ENCODE results near the gene PRR29.
A peak's percentile ranks its signal among the peaks of the same experiment; 100 is the strongest.

The PRR29 gene

DNA sequence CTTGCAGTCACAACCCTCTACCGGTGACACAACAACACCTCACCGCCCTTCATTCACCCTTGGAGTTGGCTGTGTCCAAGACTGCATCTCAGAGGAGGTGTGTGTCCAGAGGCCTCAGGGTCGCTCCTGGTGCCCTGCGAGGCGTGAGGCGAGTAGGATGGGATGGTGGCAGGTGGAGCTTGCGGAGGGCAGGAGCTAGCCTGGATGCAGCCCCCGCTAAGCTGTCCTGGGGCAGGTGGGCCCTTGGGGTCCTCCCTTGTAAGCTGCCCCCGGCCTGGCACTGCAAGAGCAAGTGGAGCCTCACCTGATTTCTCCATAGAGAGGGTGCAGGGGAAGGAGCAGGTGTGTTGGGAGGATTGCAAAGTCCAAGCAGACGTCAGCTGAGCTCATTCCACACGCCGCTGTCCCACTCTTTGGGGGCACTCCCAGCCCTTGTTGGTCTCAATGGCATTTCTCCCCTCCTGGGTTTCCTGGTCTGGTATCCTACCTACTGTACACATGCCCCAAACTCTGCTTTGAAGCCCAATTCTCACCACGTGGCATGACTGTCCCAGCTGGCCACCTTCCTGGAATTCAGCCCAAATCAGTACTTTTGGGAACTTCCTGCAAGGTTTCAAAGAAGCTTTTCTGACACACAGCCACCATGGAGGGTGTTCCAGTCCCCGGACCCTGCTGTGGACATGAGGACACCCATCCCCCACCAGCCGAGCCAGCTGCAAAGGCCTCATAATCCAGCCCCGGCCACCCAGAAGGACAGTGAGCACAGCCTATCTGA, 40.4 kb downstream of the PRR29 start:
- TF ChIP-seq, protein P1, sequence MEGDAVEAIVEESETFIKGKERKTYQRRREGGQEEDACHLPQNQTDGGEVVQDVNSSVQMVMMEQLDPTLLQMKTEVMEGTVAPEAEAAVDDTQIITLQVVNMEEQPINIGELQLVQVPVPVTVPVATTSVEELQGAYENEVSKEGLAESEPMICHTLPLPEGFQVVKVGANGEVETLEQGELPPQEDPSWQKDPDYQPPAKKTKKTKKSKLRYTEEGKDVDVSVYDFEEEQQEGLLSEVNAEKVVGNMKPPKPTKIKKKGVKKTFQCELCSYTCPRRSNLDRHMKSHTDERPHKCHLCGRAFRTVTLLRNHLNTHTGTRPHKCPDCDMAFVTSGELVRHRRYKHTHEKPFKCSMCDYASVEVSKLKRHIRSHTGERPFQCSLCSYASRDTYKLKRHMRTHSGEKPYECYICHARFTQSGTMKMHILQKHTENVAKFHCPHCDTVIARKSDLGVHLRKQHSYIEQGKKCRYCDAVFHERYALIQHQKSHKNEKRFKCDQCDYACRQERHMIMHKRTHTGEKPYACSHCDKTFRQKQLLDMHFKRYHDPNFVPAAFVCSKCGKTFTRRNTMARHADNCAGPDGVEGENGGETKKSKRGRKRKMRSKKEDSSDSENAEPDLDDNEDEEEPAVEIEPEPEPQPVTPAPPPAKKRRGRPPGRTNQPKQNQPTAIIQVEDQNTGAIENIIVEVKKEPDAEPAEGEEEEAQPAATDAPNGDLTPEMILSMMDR (conservative IDR thresholded peaks at IDR 0.05; ENCODE audit: low read depth, low read length) = no peak
- DNase-seq (ENCODE audit: low read depth) = no peak
- H3K4me3 ChIP-seq (ENCODE audit: low read depth, low read length) = no peak overlapping the region

DNA sequence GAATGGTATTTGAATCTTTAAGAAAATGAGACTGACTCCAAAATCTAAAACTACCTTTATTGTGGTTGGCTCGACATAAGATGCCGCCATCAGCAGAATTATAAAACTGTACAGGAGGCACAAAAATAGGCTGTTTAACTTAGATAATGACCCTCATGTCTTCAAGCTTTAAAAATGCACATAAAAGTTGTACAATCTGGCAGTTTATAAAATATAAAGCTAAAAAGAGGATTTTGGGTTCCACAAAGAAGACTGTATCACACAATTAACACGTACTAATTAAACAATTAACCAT, 40.9 kb downstream of the PRR29 start:
- no peak overlapping the region for H3K4me3 ChIP-seq (ENCODE audit: low read depth, low read length)
- TF ChIP-seq, protein P1 (conservative IDR thresholded peaks at IDR 0.05; ENCODE audit: low read depth, low read length) = no peak
- DNase-seq (ENCODE audit: low read depth) = no peak

DNA sequence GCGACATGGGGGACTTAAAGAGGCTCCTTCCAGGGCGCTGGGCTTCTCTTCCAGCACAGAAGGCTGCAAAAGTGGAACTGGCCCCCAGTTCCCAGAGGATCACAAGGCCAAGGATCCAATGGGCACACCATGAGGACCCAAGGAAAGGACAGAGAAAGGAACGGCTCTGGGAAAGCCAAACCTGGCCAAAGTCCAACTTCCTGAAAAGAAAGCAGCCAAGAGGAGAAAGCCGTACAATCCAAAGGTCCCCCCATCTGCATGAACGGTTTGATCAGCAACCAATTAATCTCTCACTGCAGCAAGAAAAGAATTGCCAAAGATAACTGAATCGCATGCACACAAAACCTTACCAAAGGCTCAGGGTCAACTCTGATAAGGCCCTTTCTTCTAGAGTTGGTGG, 42.1 kb downstream of the PRR29 start:
- TF ChIP-seq, protein P1 (conservative IDR thresholded peaks at IDR 0.05; ENCODE audit: low read depth, low read length) = no peak
- DNase-seq (ENCODE audit: low read depth) = no peak

DNA sequence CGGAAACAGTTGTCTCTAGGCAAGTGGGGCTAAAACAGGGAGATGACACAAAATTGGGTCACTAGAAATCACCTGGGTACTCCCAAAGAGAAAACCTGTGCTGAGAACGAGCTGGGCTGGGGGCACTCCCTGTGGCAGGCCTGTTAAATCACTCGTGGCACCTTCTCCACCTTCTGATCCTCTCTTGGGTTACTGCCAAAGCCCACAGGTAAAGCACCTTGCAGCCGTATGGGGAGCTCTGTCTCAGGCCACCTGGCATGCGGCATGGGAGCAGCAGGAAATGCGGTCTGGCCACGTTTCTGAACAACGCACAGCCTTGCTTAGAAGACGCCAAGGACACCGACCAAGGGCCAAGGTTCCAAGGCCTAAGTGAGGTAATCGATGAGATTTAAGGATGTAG, 43.8 kb downstream of the PRR29 start:
- DNase-seq (ENCODE audit: low read depth) = no peak
- no peak overlapping the region for H3K4me3 ChIP-seq (ENCODE audit: low read depth, low read length)
- TF ChIP-seq, protein P1 (conservative IDR thresholded peaks at IDR 0.05; ENCODE audit: low read depth, low read length) = no peak

More for the DNA sequence above, 42.1 kb downstream of the PRR29 start:
- no peak overlapping the region for H3K4me3 ChIP-seq (ENCODE audit: low read depth, low read length)

DNA sequence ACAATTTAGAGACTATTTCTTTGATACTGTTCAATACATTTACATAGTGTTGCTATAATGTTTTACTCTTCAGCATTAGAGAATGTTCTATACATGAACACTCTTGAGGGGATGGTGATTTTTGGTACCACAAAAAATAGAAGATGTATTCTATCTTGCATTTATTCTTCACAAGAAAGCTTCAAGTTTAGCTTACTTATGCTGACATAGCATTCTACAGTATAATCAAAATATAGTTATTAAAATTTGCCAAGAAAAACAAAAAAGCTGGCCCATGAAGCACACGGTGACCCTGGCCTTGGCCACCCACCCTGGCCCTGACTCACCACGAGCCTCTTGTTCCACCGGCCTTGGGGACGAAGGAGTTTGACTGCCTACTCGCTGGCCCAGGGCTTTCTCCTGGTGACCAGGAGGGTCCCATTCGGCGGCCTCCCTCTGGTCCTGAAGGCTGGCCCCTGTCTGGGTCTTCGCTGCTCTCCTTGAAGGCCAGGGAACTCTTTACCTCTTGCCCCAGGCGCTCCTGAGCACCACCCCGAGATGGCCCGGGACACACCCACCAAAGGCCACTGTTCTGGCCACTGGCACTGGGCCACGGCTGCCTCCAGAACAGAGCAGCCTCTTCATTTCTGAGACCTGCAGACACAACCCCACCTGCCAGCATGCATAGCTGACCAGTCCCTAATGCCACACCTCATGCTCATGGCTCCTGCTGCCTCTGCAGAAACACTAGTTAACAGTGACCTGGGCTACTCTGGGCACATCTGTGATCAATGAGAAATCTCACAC, 44.7 kb downstream of the PRR29 start:
- DNase-seq (ENCODE audit: low read depth) = peak; percentile 17
- TF ChIP-seq, protein P1 (conservative IDR thresholded peaks at IDR 0.05; ENCODE audit: low read depth, low read length) = no peak
- H3K4me3 ChIP-seq (ENCODE audit: low read depth, low read length) = no peak overlapping the region

DNA sequence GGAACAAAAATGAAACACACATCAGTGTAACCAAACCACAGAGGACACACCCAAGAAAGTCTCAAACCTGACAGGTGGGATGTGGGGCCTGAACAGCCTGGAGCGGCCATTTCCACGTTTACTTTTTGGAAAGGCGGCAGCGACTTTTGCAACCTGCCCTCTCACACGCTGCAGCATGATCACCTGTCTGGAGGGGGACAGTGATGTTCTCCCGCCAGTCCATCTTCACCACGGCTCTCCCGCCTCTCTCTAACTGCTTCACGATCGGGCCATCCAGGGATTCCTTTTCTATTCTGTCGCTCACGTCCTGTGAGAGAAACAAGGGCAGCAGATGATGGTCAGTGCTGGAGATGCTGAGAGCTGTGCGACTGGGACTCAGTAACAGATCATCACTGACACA, 47.0 kb downstream of the PRR29 start:
- H3K4me3 ChIP-seq (ENCODE audit: low read depth, low read length) = no peak overlapping the region
- TF ChIP-seq, protein P1 (conservative IDR thresholded peaks at IDR 0.05; ENCODE audit: low read depth, low read length) = no peak
- no peak for DNase-seq (ENCODE audit: low read depth)
